Mesendoderm (in vitro differentiated cells): ENCODE results near the gene CFAP46.

Experiments used
- DNase-seq: peaks from one replicate; pipeline ENCODE4 v3.0.0; 2013
- H2AK5ac ChIP-seq: 2 replicates; pipeline ENCODE4 v1.6.1; 2013; ENCODE audit warnings: low read length, inconsistent platforms
- H2BK120ac ChIP-seq: 2 replicates; pipeline ENCODE4 v1.6.1; 2013; ENCODE audit warnings: low read depth, mild to moderate bottlenecking, low read length, moderate library complexity, mixed read lengths
- H2BK15ac ChIP-seq: replicated peaks from 2 replicates; pipeline ENCODE4 v1.6.1; 2013; ENCODE audit warnings: low read depth, mild to moderate bottlenecking, moderate library complexity
- H2BK5ac ChIP-seq: 2 replicates; pipeline ENCODE4 v1.6.1; 2013; ENCODE audit warnings: low read length, inconsistent platforms
- H3K18ac ChIP-seq: 2 replicates; pipeline ENCODE4 v1.6.1; 2013; ENCODE audit warnings: mild to moderate bottlenecking, low read length, mixed read lengths
- H3K23ac ChIP-seq: one replicate; pipeline ENCODE4 v1.6.1; 2013; ENCODE audit warnings: low read length
- H3K27ac ChIP-seq: 2 replicates; pipeline ENCODE4 v1.5.1; 2013; ENCODE audit warnings: low read depth, mild to moderate bottlenecking, inconsistent platforms, low read length, moderate library complexity
- H3K27me3 ChIP-seq: 2 replicates; pipeline ENCODE4 v1.6.1; 2013; ENCODE audit warnings: low read length, control low read depth, mild to moderate bottlenecking, inconsistent platforms; ENCODE audit not compliant: insufficient read depth, poor library complexity
- H3K36me3 ChIP-seq: 2 replicates; pipeline ENCODE4 v1.6.1; 2013; ENCODE audit warnings: low read length, inconsistent platforms; ENCODE audit not compliant: control insufficient read depth, insufficient read depth
- H3K4ac ChIP-seq: one replicate; pipeline ENCODE4 v1.6.1; 2013; ENCODE audit warnings: low read depth, mild to moderate bottlenecking, low read length, moderate library complexity
- H3K4me1 ChIP-seq: 2 replicates; pipeline ENCODE4 v1.6.1; 2013; ENCODE audit warnings: low read depth, low read length, inconsistent platforms; ENCODE audit not compliant: control insufficient read depth
- H3K4me2 ChIP-seq: 2 replicates; pipeline ENCODE4 v1.6.1; 2013; ENCODE audit warnings: low read length
- H3K4me3 ChIP-seq: 2 replicates; pipeline ENCODE4 v1.5.1; 2013; ENCODE audit warnings: mild to moderate bottlenecking, low read length
- H3K56ac ChIP-seq: one replicate; pipeline ENCODE4 v1.6.1; 2013; ENCODE audit warnings: low read length
- H3K79me1 ChIP-seq: 2 replicates; pipeline ENCODE4 v1.6.1; 2013; ENCODE audit warnings: low read length, inconsistent platforms
- H3K79me2 ChIP-seq: 2 replicates; pipeline ENCODE4 v1.6.1; 2013; ENCODE audit warnings: mild to moderate bottlenecking, low read length; ENCODE audit not compliant: control insufficient read depth, insufficient read depth
- H3K9ac ChIP-seq: 2 replicates; pipeline ENCODE4 v1.6.1; 2013; ENCODE audit warnings: low read length, inconsistent platforms
- H4K5ac ChIP-seq: one replicate; pipeline ENCODE4 v1.6.1; 2013; ENCODE audit warnings: low read length
- H4K8ac ChIP-seq: one replicate; pipeline ENCODE4 v1.6.1; 2013; ENCODE audit warnings: low read depth, mild to moderate bottlenecking, control low read depth, low read length, moderate library complexity
- WGBS: extraction: QIAGEN DNeasy Blood & Tissue Kit; methylation state at CpG from one replicate; pipeline ENCODE4 v1.1.7; 2013; ENCODE audit warnings: low lambda C conversion rate, missing lambda C conversion rate; ENCODE audit not compliant: insufficient coverage; ENCODE audit errors: extremely low coverage; 5-methylcytosine and 5-hydroxymethylcytosine counted together

The CFAP46 gene

GRCh38 chr10:132919374-132920100, 22.8 kb downstream of the CFAP46 start:
- Histone ChIP-seq H3K4me2 (no peak overlapping the region), H3K4ac (no peak overlapping the region), H2BK5ac (no peak overlapping the region), H3K9ac (no peak overlapping the region), H3K23ac (no peak overlapping the region), H3K36me3 (no peaks in the 10 kb centered on the region), H3K79me1 (no peaks in the 10 kb centered on the region), H3K79me2 (no peaks in the 10 kb centered on the region), H3K4me1 (no peaks in the 10 kb centered on the region), H3K27me3 (no peaks in the 10 kb centered on the region), H4K8ac (no peak overlapping the region), H3K4me3 (no peak overlapping the region), H3K18ac (no peak overlapping the region), H4K5ac (no peak overlapping the region), H2BK120ac (no peak overlapping the region), H2BK15ac (no peak overlapping the region), H3K56ac (no peak overlapping the region), H3K27ac (no peak overlapping the region), H2AK5ac (no peak overlapping the region)
- WGBS, result no CpG with 5 or more reads among the region's 45 CpGs
- DNase-seq, result no peak

GRCh38 chr10:132918617-132919373, 23.6 kb downstream of the CFAP46 start:
- H2BK120ac ChIP-seq, result no peak overlapping the region
- H3K36me3 ChIP-seq, result no peaks in the 10 kb centered on the region
- H2BK15ac ChIP-seq, result no peak overlapping the region
- no peaks in the 10 kb centered on the region for H3K79me1 ChIP-seq
- H3K56ac ChIP-seq, result no peak overlapping the region
- no peak overlapping the region for H4K8ac ChIP-seq
- no peak overlapping the region for H3K18ac ChIP-seq
- no peak overlapping the region for H3K4me2 ChIP-seq
- WGBS, result no CpG with 5 or more reads among the region's 34 CpGs
- no peaks in the 10 kb centered on the region for H3K4me1 ChIP-seq
- H3K27me3 ChIP-seq, result no peaks in the 10 kb centered on the region
- no peaks in the 10 kb centered on the region for H3K79me2 ChIP-seq
- H3K27ac ChIP-seq, result no peak overlapping the region
- H2AK5ac ChIP-seq, result no peak overlapping the region
- no peak overlapping the region for H3K4me3 ChIP-seq
- DNase-seq, result no peak
- H3K23ac ChIP-seq, result no peak overlapping the region
- no peak overlapping the region for H3K9ac ChIP-seq
- H4K5ac ChIP-seq, result no peak overlapping the region
- H2BK5ac ChIP-seq, result no peak overlapping the region
- no peak overlapping the region for H3K4ac ChIP-seq

- H2AK5ac ChIP-seq, result no peak overlapping the region
- no peaks in the 10 kb centered on the region for H3K36me3 ChIP-seq
- H3K4me1 ChIP-seq, result no peaks in the 10 kb centered on the region
- no peak overlapping the region for H2BK15ac ChIP-seq
- no peak overlapping the region for H3K4me2 ChIP-seq
- H3K79me1 ChIP-seq, result no peaks in the 10 kb centered on the region
- H3K4me3 ChIP-seq, result no peak overlapping the region
- no peak overlapping the region for H4K5ac ChIP-seq
- H2BK120ac ChIP-seq, result no peak overlapping the region
- no peak overlapping the region for H2BK5ac ChIP-seq
- no peak overlapping the region for H3K9ac ChIP-seq
- no peak overlapping the region for H3K23ac ChIP-seq
- H3K79me2 ChIP-seq, result no peaks in the 10 kb centered on the region
- WGBS, result no CpG with 5 or more reads among the region's 19 CpGs
- no peaks in the 10 kb centered on the region for H3K27me3 ChIP-seq
- H3K27ac ChIP-seq, result no peak overlapping the region
- no peak for DNase-seq
- H3K56ac ChIP-seq, result no peak overlapping the region
- H3K18ac ChIP-seq, result no peak overlapping the region
- H3K4ac ChIP-seq, result no peak overlapping the region
- H4K8ac ChIP-seq, result no peak overlapping the region
Measured at GRCh38 chr10:132918264-132918616, 24.1 kb downstream of the CFAP46 start.

- Histone ChIP-seq H4K5ac (no peak overlapping the region), H3K79me1 (no peaks in the 10 kb centered on the region), H3K36me3 (no peaks in the 10 kb centered on the region), H4K8ac (no peak overlapping the region), H3K4me3 (no peak overlapping the region), H3K23ac (no peak overlapping the region), H3K56ac (no peak overlapping the region), H2BK15ac (no peak overlapping the region), H2BK120ac (no peak overlapping the region), H3K18ac (no peak overlapping the region), H3K4me1 (peaks cover 3% of the 10 kb centered on the region), H3K9ac (no peak overlapping the region), H2BK5ac (no peak overlapping the region), H3K27ac (no peak overlapping the region), H3K27me3 (no peaks in the 10 kb centered on the region), H3K79me2 (no peaks in the 10 kb centered on the region), H3K4me2 (no peak overlapping the region), H2AK5ac (no peak overlapping the region), H3K4ac (no peak overlapping the region)
- no peak for DNase-seq
- no CpG with 5 or more reads among the region's 31 CpGs for WGBS
Measured at GRCh38 chr10:132916956-132917666, 25.3 kb downstream of the CFAP46 start.

- H3K9ac ChIP-seq, result no peak overlapping the region
- no peak overlapping the region for H2BK5ac ChIP-seq
- H3K79me1 ChIP-seq, result no peaks in the 10 kb centered on the region
- no peak overlapping the region for H3K27ac ChIP-seq
- H3K4me2 ChIP-seq, result no peak overlapping the region
- no CpG with 5 or more reads among the region's 19 CpGs for whole genome bisulfite sequencing
- H3K18ac ChIP-seq, result no peak overlapping the region
- H3K4ac ChIP-seq, result no peak overlapping the region
- no peaks in the 10 kb centered on the region for H3K27me3 ChIP-seq
- no peak overlapping the region for H4K8ac ChIP-seq
- H3K79me2 ChIP-seq, result no peaks in the 10 kb centered on the region
- peaks cover 5% of the 10 kb centered on the region for H3K4me1 ChIP-seq
- no peak overlapping the region for H3K56ac ChIP-seq
- no peak overlapping the region for H2BK15ac ChIP-seq
- no peak overlapping the region for H3K4me3 ChIP-seq
- H2AK5ac ChIP-seq, result no peak overlapping the region
- no peak overlapping the region for H2BK120ac ChIP-seq
- DNase-seq, result no peak
- no peaks in the 10 kb centered on the region for H3K36me3 ChIP-seq
- H3K23ac ChIP-seq, result no peak overlapping the region
- H4K5ac ChIP-seq, result no peak overlapping the region
Measured at GRCh38 chr10:132916421-132916841, 25.9 kb downstream of the CFAP46 start.
